Adipose tissue (tissue), 3 donors: Measurements from ENCODE around the gene GARNL3. TPM values are rescaled to one million over a fixed set of nuclear protein-coding genes. Genes with fewer than 3 reads are reported as not detected.

ENCODE experiments used
- H3K27ac ChIP-seq: one replicate; pipeline ENCODE4 v1.5.1; 2013; ENCODE audit warnings: low read depth, low read length
- WGBS, 3 donors: extraction: QIAGEN DNeasy Blood & Tissue Kit; methylation state at CpG; one replicate each; pipeline ENCODE4 v1.1.7; 2013; 5-methylcytosine and 5-hydroxymethylcytosine counted together
- polyA plus RNA-seq, 3 donors: library from polyadenylated mRNA; stranded (reverse); fragments of 200-250 nt; gene quantifications; one replicate each; pipeline ENCODE4 v1.2.3, GENCODE V29; 2013
- donor health status: healthy with polysubstance abuse.
- donor health status: Bipolar disorder and iron deficiency.
- donor health status: healthy.

The GARNL3 gene
- polyA plus RNA-seq, 3 donors = 2.4 to 7.5 (median 3.0) TPM

GRCh38 chr9:127333221-127334064, 68.9 kb downstream of the GARNL3 start:
- no peak overlapping the region for H3K27ac ChIP-seq
- WGBS, 3 donors = 51 to 79% (median 62%) methylated on average over 5 of the region's 5 CpGs

DNA sequence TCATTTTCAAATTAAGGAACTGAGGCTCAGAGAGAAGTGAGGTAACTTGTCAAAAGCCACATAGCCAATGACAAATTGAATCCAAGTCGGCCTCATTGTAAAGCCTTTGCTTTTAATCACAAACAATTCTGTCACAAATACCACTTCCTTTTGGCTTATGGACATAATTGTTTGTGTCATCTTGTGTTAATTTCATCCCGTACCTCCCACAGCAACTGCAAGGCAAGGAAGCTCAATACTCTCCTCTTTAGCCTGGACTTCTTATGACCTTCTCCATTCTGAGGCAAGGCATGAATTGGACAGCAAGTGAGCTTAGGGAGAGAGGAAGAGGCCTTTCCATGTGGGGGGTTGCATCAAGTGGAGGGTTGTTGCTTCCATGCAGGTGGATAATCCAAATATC, 70.2 kb downstream of the GARNL3 start:
- WGBS, 3 donors = 51 to 70% (median 57%) methylated on average over 2 of the region's 2 CpGs
- no peak overlapping the region for H3K27ac ChIP-seq

DNA sequence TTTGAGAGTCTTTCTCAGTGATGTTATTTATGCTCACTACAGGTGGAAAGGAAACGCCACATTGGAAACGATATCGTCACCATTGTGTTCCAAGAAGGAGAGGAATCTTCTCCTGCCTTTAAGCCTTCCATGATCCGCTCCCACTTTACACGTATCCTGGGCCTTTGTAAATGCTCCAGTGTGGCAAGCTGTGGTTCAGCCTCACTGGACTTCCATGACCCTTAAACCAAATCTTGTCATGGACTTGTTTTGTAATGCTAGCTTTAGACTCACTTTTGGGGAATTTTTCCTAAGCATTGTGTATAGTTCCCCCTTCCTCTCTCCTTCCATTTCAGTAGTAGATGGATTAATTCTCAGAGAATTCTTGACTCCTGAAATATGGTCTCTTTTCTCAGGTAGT, 71.5 kb downstream of the GARNL3 start:
- WGBS, 3 donors = 87 to 91% (median 90%) methylated on average over 5 of the region's 5 CpGs
- no peak overlapping the region for H3K27ac ChIP-seq

- WGBS, 3 donors = 29 to 42% (median 33%) methylated on average over 3 of the region's 3 CpGs
- H3K27ac ChIP-seq = no peak overlapping the region
Observed at GRCh38 chr9:127336506-127337352, 72.2 kb downstream of the GARNL3 start.

DNA sequence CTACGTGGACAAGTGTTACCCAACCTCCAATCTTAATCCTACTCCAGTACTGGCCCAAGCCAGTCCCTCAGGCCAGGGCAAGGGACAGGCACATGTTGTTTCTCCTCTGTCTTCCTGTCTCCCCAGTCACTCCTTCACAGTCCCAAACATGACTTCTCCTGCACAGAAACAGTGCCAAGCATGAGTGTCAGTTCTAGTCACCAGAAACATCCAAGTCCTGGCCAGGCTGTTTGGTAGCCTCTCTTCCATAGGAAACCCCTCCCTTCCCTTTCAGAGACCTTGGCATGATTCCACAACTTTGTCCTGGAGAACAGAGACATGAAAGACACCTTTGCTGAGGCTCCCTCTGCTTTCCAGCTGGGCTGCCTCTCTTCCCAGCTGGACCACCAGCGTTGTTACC, 76.1 kb downstream of the GARNL3 start:
- 54 to 76% (median 72%) methylated on average over 2 of the region's 2 CpGs for WGBS, 3 donors
- H3K27ac ChIP-seq = no peak overlapping the region

DNA sequence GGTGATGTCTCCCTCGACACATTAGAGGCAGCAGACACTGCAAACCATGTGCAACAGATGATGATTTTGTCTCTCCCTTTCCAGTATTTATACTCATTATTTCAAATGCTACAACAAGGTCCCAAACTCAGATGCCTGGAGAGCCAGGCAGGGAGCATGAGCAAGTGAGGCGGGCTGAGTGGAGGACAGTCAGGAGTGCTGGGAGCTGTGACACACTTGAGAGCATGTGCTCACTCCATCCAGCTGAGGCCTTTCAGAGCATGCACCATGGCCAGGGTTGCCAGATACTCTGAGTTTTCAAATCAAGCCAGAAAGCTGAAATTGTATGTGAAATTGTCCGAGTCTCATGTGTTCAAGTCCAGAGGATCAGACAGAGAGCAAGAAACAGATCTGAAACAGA, 76.6 kb downstream of the GARNL3 start:
- 76 to 88% (median 82%) methylated on average over 3 of the region's 3 CpGs for WGBS, 3 donors

DNA sequence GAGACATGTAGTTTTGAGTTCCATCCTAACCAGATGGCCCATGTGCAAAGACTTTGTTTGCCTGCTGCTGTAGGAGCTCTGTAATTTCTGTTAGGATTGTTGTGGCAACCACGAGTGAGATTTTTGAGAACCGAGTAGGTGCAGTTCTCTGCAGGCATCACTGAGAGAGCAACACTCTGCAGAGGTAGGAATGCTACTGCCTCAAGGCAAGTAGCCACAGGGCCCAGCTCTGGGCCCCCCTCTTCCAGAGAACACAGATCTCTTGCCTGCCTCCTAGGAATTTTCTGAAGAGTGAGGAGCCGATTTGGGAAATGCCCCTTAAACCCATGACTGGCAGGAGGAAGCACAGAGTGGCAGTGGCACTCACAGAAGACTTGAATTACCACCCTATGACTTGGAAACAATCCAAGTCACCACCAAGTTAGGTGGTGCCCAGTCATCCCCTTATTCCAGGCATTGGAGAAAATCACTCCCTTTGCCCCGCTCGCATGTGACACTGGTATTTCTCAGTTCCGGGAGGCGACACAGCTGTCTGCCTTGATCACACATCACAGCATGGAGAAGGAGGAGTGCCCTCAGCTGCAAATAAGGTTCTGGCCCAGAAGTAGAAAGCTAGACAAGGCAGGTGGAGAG, 79.9 kb downstream of the GARNL3 start:
- no peak overlapping the region for H3K27ac ChIP-seq
- 78 to 85% (median 84%) methylated on average over 7 of the region's 7 CpGs for WGBS, 3 donors

More for the DNA sequence above, 76.6 kb downstream of the GARNL3 start:
- no peak overlapping the region for H3K27ac ChIP-seq

- WGBS, 3 donors = 73 to 90% (median 88%) methylated on average over 3 of the region's 3 CpGs
- no peak overlapping the region for H3K27ac ChIP-seq
Observed at GRCh38 chr9:127345566-127345965, 81.0 kb downstream of the GARNL3 start.

DNA sequence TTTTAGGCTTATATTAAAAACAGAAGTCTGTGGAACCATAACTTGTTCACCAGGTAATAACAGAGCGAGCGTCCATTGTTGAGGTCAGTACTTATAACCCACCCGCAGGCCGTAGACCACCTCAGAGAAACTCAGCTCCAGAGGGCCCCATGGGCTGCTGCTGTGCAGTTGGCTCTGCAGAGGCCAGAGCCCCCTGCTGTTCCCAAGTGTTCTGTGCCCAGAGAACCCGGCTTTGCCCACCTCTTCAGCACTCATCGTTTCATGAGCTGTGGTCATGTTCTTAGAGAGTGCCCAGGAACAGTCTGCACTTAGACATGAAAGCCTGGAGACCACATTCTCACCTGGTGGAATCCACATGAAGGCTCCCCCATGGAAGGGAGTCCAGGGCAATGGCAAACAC, 82.0 kb downstream of the GARNL3 start:
- H3K27ac ChIP-seq = no peak overlapping the region
- WGBS, 3 donors = 87 to 90% (median 89%) methylated on average over 6 of the region's 6 CpGs

GRCh38 chr9:127347831-127348776, 83.5 kb downstream of the GARNL3 start:
- 64 to 71% (median 70%) methylated on average over 8 of the region's 8 CpGs for WGBS, 3 donors
- H3K27ac ChIP-seq = no peak overlapping the region

DNA sequence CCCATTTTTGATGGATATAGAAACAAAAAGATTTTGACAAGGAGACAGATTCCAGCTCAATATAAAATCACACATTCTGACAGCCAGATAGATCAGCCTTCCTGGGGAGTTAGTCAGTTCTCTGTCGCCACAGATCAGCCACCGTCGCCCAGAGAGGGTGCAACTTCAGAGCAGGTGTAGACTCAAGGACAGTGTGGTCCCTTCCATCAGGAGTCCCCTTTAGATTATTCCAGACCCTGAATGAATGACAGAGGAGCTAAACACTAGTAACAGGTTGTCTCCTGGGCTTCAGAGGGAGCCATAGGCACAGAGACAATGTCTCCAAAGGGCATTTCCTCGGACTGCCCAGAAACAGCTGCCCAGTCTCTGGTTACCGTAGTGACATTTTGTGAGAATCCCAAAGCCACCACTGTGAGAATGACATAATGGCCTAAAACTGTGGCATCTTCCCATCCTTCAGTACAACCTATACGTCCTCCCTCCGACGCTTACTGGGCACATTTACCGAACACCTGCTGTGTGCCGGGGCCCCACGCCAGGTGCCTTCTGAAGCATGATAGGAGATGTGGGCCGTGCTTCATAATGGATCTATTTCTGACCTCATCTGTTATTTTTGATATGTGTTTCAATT, 85.0 kb downstream of the GARNL3 start:
- 94 to 95% (median 94%) methylated on average over 12 of the region's 12 CpGs for WGBS, 3 donors
- no peak overlapping the region for H3K27ac ChIP-seq

- H3K27ac ChIP-seq = no peak overlapping the region
- WGBS, 3 donors = 83 to 86% (median 86%) methylated on average over 4 of the region's 4 CpGs
Observed at GRCh38 chr9:127351182-127352166, 86.9 kb downstream of the GARNL3 start.

- H3K27ac ChIP-seq = no peak overlapping the region
- WGBS, 3 donors = 36 to 82% (median 58%) methylated on average over 5 of the region's 5 CpGs
Observed at GRCh38 chr9:127353882-127354281, 89.3 kb downstream of the GARNL3 start.

DNA sequence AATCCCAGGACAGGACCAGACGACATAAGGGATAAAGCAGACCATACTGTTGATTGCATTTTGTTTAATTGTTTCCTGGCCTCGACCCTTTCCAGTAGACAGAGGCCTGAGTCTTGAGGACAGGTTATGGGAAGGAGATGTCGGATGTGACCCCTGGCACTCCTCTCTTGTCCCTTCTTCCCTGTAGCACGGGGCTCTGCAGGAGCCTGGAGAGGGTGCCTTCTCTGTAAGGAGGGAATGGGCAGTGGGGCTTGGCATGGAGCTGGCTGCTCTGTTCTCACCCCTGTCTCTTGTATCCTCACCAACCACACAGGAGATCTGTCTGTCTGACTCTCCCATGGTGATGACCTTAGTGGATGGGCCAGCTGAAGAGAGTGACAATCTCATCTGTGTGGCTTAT, 92.3 kb downstream of the GARNL3 start:
- no peak overlapping the region for H3K27ac ChIP-seq
- 76 to 89% (median 83%) methylated on average over 4 of the region's 4 CpGs for WGBS, 3 donors

GRCh38 chr9:127358023-127358535, 93.5 kb downstream of the GARNL3 start:
- WGBS, 3 donors = 86 to 91% (median 91%) methylated on average over 3 of the region's 3 CpGs
- H3K27ac ChIP-seq = no peak overlapping the region

DNA sequence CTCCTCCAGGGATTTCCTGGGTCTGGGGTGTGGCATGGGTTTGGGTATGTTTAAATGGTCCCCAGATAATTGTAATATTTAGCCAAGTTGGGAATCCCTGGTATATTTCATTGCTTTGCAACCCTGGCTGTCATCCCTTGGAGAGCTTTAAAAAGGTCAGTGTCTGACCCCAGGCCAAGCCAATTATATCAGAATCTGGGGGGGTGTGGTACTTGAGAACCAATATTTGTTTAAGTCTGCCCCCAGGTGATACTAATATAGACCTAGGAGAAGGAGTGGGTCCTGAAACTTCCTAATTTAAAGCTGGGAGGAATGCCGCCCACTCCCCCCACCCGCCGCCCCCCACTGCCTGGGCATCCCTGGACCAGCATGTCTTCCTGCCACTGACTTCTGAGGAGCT, 94.2 kb downstream of the GARNL3 start:
- no peak overlapping the region for H3K27ac ChIP-seq
- WGBS, 3 donors = 97 to 100% (median 98%) methylated on average over 3 of the region's 3 CpGs
